K562 (cell line): Measurements from ENCODE around the gene DGCR6L. TPM values are rescaled to one million over a fixed set of nuclear protein-coding genes. Genes with fewer than 3 reads are reported as not detected.
A peak's percentile ranks its signal among the peaks of the same experiment; 100 is the strongest.
"Not testable (repeated sequence)": the region's sequence is repeated elsewhere in the genome, so short reads cannot be mapped to it uniquely, and the experiment has no call there.

Source experiments
- ATAC-seq: fragments of 200-7000 bp; cut with Tn5 transposase; 3 replicates; pipeline ENCODE4 v1.9.1; 2020; ENCODE audit warnings: moderate library complexity
- BruUV-seq: library from RNA; stranded (reverse); fragments of 400-500 nt; replicated peaks from 2 replicates; lab custom pipeline; 2021; lab: Mats Ljungman, UMichigan
- CTCF ChIA-PET: fragments of 300-600 bp; formaldehyde crosslinking; extraction: SDS; loops from one replicate; lab custom pipeline; 2021; ENCODE audit warnings: low intra/inter-chr PET ratio; lab: Yijun Ruan, JAX
- POLR2A ChIA-PET: fragments of 300-600, 350-650 bp; sonication (Branson Sonifier 250); formaldehyde crosslinking; extraction: SDS; loops from one replicate; lab custom pipeline; 2021; ENCODE audit warnings: antibody characterized with exemption, inconsistent platforms; lab: Yijun Ruan, JAX
- DNase-seq, 4 experiments: peaks; one replicate each; pipeline versions ENCODE4 v3.0.0 to v3.0.0-alpha.2; 2011 to 2018; ENCODE audit warnings: low spot score in 3 of 4, mixed read lengths in 3 of 4; ENCODE audit errors: extremely low read depth in 1 of 4
- FAIRE-seq: peaks from 2 replicates; lab custom pipeline; 2011; peaks lifted over from hg19 to GRCh38; lab: Jason Lieb, UNC
- H2AFZ ChIP-seq: 2 replicates; pipeline ENCODE4 v1.6.0; 2011; ENCODE audit warnings: low read depth, low read length, control low read depth, inconsistent platforms
- H3K27ac ChIP-seq: fragments of 200-600 bp; 3 replicates; pipeline ENCODE4 v1.8.0; 2011; ENCODE audit warnings: low read depth, mild to moderate bottlenecking, control low read depth, inconsistent platforms, low read length, moderate library complexity, mixed read lengths; ENCODE audit errors: extremely low read depth
- H3K27me3 ChIP-seq, 2 experiments: fragments of 300-600 bp in 1 of 2; 2 replicates in 1 of 2; 3 replicates in 1 of 2; pipeline versions ENCODE4 v1.6.0 to v1.8.0; 2011; ENCODE audit warnings: inconsistent platforms in 2 of 2, low read length in 2 of 2, mild to moderate bottlenecking in 1 of 2, mixed read lengths in 1 of 2, moderate library complexity in 1 of 2; ENCODE audit not compliant: control insufficient read depth in 2 of 2, insufficient read depth in 2 of 2
- H3K36me3 ChIP-seq: fragments of 300-600 bp; 3 replicates; pipeline ENCODE4 v1.8.0; 2011; ENCODE audit warnings: mild to moderate bottlenecking, low read length, inconsistent platforms; ENCODE audit not compliant: control insufficient read depth, insufficient read depth
- H3K4me1 ChIP-seq, 2 experiments: fragments of 200-600 bp in 1 of 2; replicated peaks in 1 of 2; 2 replicates in 1 of 2; 3 replicates in 1 of 2; pipeline versions ENCODE4 v1.5.1 to v1.8.0; 2011; ENCODE audit warnings: inconsistent platforms in 2 of 2, low read length in 2 of 2, mild to moderate bottlenecking in 1 of 2, mixed read lengths in 1 of 2, moderate library complexity in 1 of 2; ENCODE audit not compliant: control insufficient read depth in 2 of 2, insufficient read depth in 2 of 2
- H3K4me2 ChIP-seq: 2 replicates; pipeline ENCODE4 v1.6.1; 2011; ENCODE audit warnings: low read length, control low read depth, inconsistent platforms, mixed read lengths; ENCODE audit not compliant: insufficient read depth
- H3K4me3 ChIP-seq: fragments of 200-600 bp; sonication (generic), shearing (Covaris generic); 2 replicates; pipeline ENCODE4 v1.5.1; 2016; ENCODE audit warnings: control low read depth, inconsistent platforms
- H3K79me2 ChIP-seq: fragments of 200-600 bp; 3 replicates; pipeline ENCODE4 v1.8.0; 2011; ENCODE audit warnings: low read length, inconsistent platforms; ENCODE audit not compliant: control insufficient read depth, insufficient read depth
- H3K9ac ChIP-seq, 2 experiments: 2 replicates each; pipeline versions ENCODE4 v1.6.0 to v1.6.1; 2011; ENCODE audit warnings: low read depth in 2 of 2, low read length in 2 of 2, control low read depth in 1 of 2, inconsistent platforms in 1 of 2, mild to moderate bottlenecking in 1 of 2, mixed read lengths in 1 of 2; ENCODE audit not compliant: insufficient read depth in 1 of 2
- H3K9me1 ChIP-seq: one replicate; pipeline ENCODE4 v1.6.0; 2011; ENCODE audit warnings: inconsistent platforms, mild to moderate bottlenecking, low read length, moderate library complexity; ENCODE audit not compliant: control insufficient read depth, insufficient read depth
- H3K9me3 ChIP-seq: replicated peaks from 2 replicates; pipeline ENCODE4 v1.5.1; 2011; ENCODE audit warnings: low read depth, low read length, inconsistent platforms; ENCODE audit not compliant: control insufficient read depth, insufficient read depth
- H4K20me1 ChIP-seq: replicated peaks from 2 replicates; pipeline ENCODE4 v1.6.1; 2011; ENCODE audit warnings: low read length, inconsistent platforms, mixed read lengths; ENCODE audit not compliant: control insufficient read depth, insufficient read depth
- GABPB1 ChIP-seq: sonication (generic); formaldehyde crosslinking; IDR thresholded peaks from 2 replicates; pipeline ENCODE4 v1.8.0; 2022; ENCODE audit warnings: mild to moderate bottlenecking, missing genetic modification reagents
- PRMT5 ChIP-seq: sonication (generic); formaldehyde crosslinking; IDR thresholded peaks from 2 replicates; pipeline ENCODE4 v1.5.0; 2020; ENCODE audit warnings: missing genetic modification reagents
- RBBP5 ChIP-seq: fragments of 200-600 bp; sonication (generic); IDR thresholded peaks from 2 replicates; pipeline ENCODE4 v1.6.1; 2012; ENCODE audit warnings: borderline replicate concordance, mild to moderate bottlenecking, low read length, control low read depth, inconsistent platforms; ENCODE audit not compliant: insufficient read depth, poor library complexity, severe bottlenecking
- RBFOX2 ChIP-seq: fragments of 200-400 bp; formaldehyde crosslinking; IDR thresholded peaks from 2 replicates; pipeline ENCODE4 v1.6.1; 2017; ENCODE audit warnings: low read depth, mild to moderate bottlenecking, low read length, moderate library complexity
- SPI1 ChIP-seq: IDR thresholded peaks from 2 replicates; pipeline ENCODE4 v1.6.1; 2011; ENCODE audit warnings: low read depth, low read length, control low read depth, borderline replicate concordance
- ZNF263 ChIP-seq: sonication (generic); formaldehyde crosslinking; IDR thresholded peaks from 2 replicates; pipeline ENCODE4 v1.8.0; 2022; ENCODE audit warnings: mild to moderate bottlenecking, missing genetic modification reagents, borderline replicate concordance
- ZNF740 ChIP-seq, 3 experiments: fragments of 200-800 bp in 1 of 3; sonication (Bioruptor generic) in 1 of 3; sonication (generic) in 1 of 3; formaldehyde crosslinking in 1 of 3; IDR thresholded peaks; 2 replicates each; pipeline versions ENCODE4 v1.6.1 to v1.8.0; 2016 to 2022; ENCODE audit warnings: mild to moderate bottlenecking in 2 of 3, missing compliant biosample characterization in 2 of 3, missing genetic modification characterization in 2 of 3, missing genetic modification reagents in 1 of 3
- WGBS: fragments of 100-300 bp; shearing (Covaris generic); methylation state at CpG from one replicate; pipeline ENCODE4 v1.1.6; 2016; ENCODE audit warnings: low coverage, mixed read lengths; ENCODE audit not compliant: insufficient coverage; ENCODE audit errors: missing lambda C conversion rate; 5-methylcytosine and 5-hydroxymethylcytosine counted together
- in situ Hi-C: fragments of 300-500 bp; cut with MboI; formaldehyde crosslinking; loops from 4 replicates; pipeline ENCODE4 v1.15.0; 2018; ENCODE audit warnings: inconsistent platforms, mixed read lengths
- intact Hi-C: fragments of 100-400 bp; cut with micrococcal nuclease; formaldehyde crosslinking; loops from 2 replicates; pipeline ENCODE4 v1.14.2; 2022
- polyA plus RNA-seq, 8 experiments: library from polyadenylated mRNA; depleted of rRNA in 4 of 8; stranded (reverse) in 5 of 8; unstranded in 3 of 8; fragments of >200 nt; fragmentation: Nextera tagmentation in 2 of 8; fragmentation: Illumina TruSeq in 1 of 8; extraction: Ambion mirVana in 2 of 8; extraction: Trizol in 1 of 8; gene quantifications; 2 replicates each; pipeline versions ENCODE4 v1.2.1 to v1.2.3, GENCODE V29; 2011 to 2014; ENCODE audit warnings: inconsistent platforms in 1 of 8, missing spikeins in 1 of 8
- total RNA-seq, 7 experiments: library from RNA; depleted of rRNA in 6 of 7; stranded (reverse); fragments of >200 nt in 6 of 7; fragmentation: Illumina TruSeq in 2 of 7; extraction: Trizol in 2 of 7; gene quantifications; 2 replicates each; pipeline versions ENCODE4 v1.2.1 to v1.2.3, GENCODE V29; 2011 to 2021; ENCODE audit warnings: low replicate concordance in 1 of 7

DGCR6L gene
- total and polyA plus RNA-seq, 9 of the 15 experiments (the other 6 are each of a cell fraction or from before 2014, with no cell fraction given): 3.6 to 151 (median 51.0) TPM

- ChIA-PET CTCF (interaction anchor here (1.4 to 2.0 kb wide), 3 partner anchors 16 to 299 kb away, joined by 5 to 62 read pairs (median 6); no protein-coding TSS in a partner anchor), POLR2A (interaction anchor here (0.6 to 1.3 kb wide), 2 partner anchors 10 to 57 kb away, joined by 3 read pairs; no protein-coding TSS in a partner anchor)
- H2AFZ ChIP-seq; DNase-seq; in situ Hi-C loops; H3K27ac ChIP-seq; H3K9me1 ChIP-seq; H3K4me3 ChIP-seq; H3K9ac ChIP-seq; H3K4me2 ChIP-seq; BruUV-seq; H3K79me2 ChIP-seq; H3K9me3 ChIP-seq; ATAC-seq; H3K36me3 ChIP-seq; FAIRE-seq; TF ChIP-seq ZNF740 (tag; IDR thresholded peaks at IDR 0.05): not testable (repeated sequence)
- Histone ChIP-seq H4K20me1 (peaks cover 52% of the 10 kb centered on the region), H3K27me3 (peaks cover 15 to 67% of the 10 kb centered on the region in 2 experiments; a peak in 4 of 5 replicates), H3K4me1 (peaks cover 4 to 67% of the 10 kb centered on the region in 2 experiments; a peak in 4 of 5 replicates)
- WGBS: 7% methylated on average over 4 of the region's 4 CpGs
- intact Hi-C loops: loop anchor here (1.0 to 5.0 kb wide), 2 partner anchors 63 to 92 kb away; no protein-coding TSS in a partner anchor
- TF ChIP-seq PRMT5 (CRISPR knock-in tag) (0 out of 2 replicates have a peak, but pooled peaks have one; percentile 4), RBBP5 (peak; percentile 18), ZNF263 (CRISPR knock-in tag) (peak; percentile 72), RBFOX2 (0 out of 2 replicates have a peak, but pooled peaks have one; percentile 12), GABPB1 (0 out of 2 replicates have a peak, but pooled peaks have one; percentile 7), SPI1 (0 out of 2 replicates have a peak, but pooled peaks have one; percentile 13), ZNF740 (CRISPR knock-in tag; IDR thresholded peaks at IDR 0.05) (peak; percentile 8; the same call in 1 of the 2 replicates)
These were observed 50.7 kb downstream of the DGCR6L start for GRCh38 chr22:20269201-20269600.
